H1 (cell line): ENCODE measurements around the gene PSMB11. TPM values are rescaled to one million over a fixed set of nuclear protein-coding genes. Genes with fewer than 3 reads are reported as not detected.

Experiments
- CTCF ChIA-PET: fragments of 300-600 bp; sonication (Branson Sonifier 250); formaldehyde crosslinking; loops from one replicate; lab custom pipeline; 2021; ENCODE audit not compliant: partially characterized antibody; lab: Charles Lee
- POLR2A ChIA-PET: fragments of 300-600 bp; sonication (Branson Sonifier 250); formaldehyde crosslinking; loops from one replicate; lab custom pipeline; 2021; ENCODE audit warnings: inconsistent platforms; ENCODE audit not compliant: partially characterized antibody; lab: Charles Lee
- DNase-seq, 2 experiments: peaks; one replicate each; pipeline versions ENCODE4 v3.0.0 to v3.0.0-alpha.2; 2010 to 2022; ENCODE audit warnings: low spot score in 2 of 2, low read depth in 1 of 2, mixed read lengths in 1 of 2
- FAIRE-seq: peaks from 2 replicates; lab custom pipeline; 2011; peaks lifted over from hg19 to GRCh38; lab: Jason Lieb, UNC
- H2AFZ ChIP-seq: 2 replicates; pipeline ENCODE4 v1.8.1; 2012; ENCODE audit warnings: low read length, inconsistent platforms
- H2AK5ac ChIP-seq: 2 replicates; pipeline ENCODE4 v1.6.1; 2013; ENCODE audit warnings: low read depth, low read length
- H2BK120ac ChIP-seq: replicated peaks from 2 replicates; pipeline ENCODE3; 2013; ENCODE audit warnings: low read depth, low read length, inconsistent platforms
- H2BK12ac ChIP-seq: 2 replicates; pipeline ENCODE4 v1.6.1; 2013; ENCODE audit warnings: low read depth, low read length
- H2BK15ac ChIP-seq: 2 replicates; pipeline ENCODE4 v1.6.1; 2013; ENCODE audit warnings: low read length
- H2BK20ac ChIP-seq: 2 replicates; pipeline ENCODE4 v1.6.1; 2013; ENCODE audit warnings: low read length
- H2BK5ac ChIP-seq: 2 replicates; pipeline ENCODE4 v1.6.1; 2013; ENCODE audit warnings: low read depth, low read length
- H3K14ac ChIP-seq: 2 replicates; pipeline ENCODE4 v1.6.1; 2013; ENCODE audit warnings: inconsistent platforms; ENCODE audit not compliant: insufficient read length
- H3K18ac ChIP-seq: 2 replicates; pipeline ENCODE4 v1.6.1; 2013; ENCODE audit warnings: low read length; ENCODE audit errors: extremely low read depth
- H3K23ac ChIP-seq: 2 replicates; pipeline ENCODE4 v1.6.1; 2013; ENCODE audit warnings: inconsistent platforms; ENCODE audit not compliant: insufficient read length
- H3K23me2 ChIP-seq: 2 replicates; pipeline ENCODE4 v1.6.1; 2013; ENCODE audit warnings: low read depth, low read length
- H3K27ac ChIP-seq: 2 replicates; pipeline ENCODE4 v1.6.1; 2011; ENCODE audit warnings: low read depth, low read length, inconsistent platforms
- H3K27me3 ChIP-seq, 4 experiments: replicated peaks in 1 of 4; 1 replicate in 1 of 4; 2 replicates in 3 of 4; pipeline versions ENCODE4 v1.6.1 to v1.8.1; 2011 to 2013; ENCODE audit warnings: low read length in 3 of 4, mild to moderate bottlenecking in 3 of 4, inconsistent platforms in 2 of 4, mixed read lengths in 2 of 4, moderate library complexity in 1 of 4; ENCODE audit not compliant: control insufficient read depth in 3 of 4, insufficient read depth in 3 of 4; ENCODE audit errors: extremely low read depth in 1 of 4
- H3K36me3 ChIP-seq, 4 experiments: 2 replicates each; pipeline versions ENCODE4 v1.6.1 to v1.8.1; 2011 to 2013; ENCODE audit warnings: mild to moderate bottlenecking in 4 of 4, low read length in 3 of 4, moderate library complexity in 2 of 4, control low read depth in 1 of 4, inconsistent platforms in 1 of 4; ENCODE audit not compliant: insufficient read depth in 4 of 4, control insufficient read depth in 2 of 4
- H3K4ac ChIP-seq: replicated peaks from 2 replicates; pipeline ENCODE3; 2013; ENCODE audit warnings: low read length, low read depth, mixed read lengths, inconsistent platforms; ENCODE audit not compliant: insufficient read length
- H3K4me1 ChIP-seq, 4 experiments: replicated peaks in 1 of 4; 1 replicate in 1 of 4; 2 replicates in 3 of 4; pipeline versions ENCODE4 v1.6.1 to v1.8.1; 2011 to 2013; ENCODE audit warnings: low read length in 3 of 4, inconsistent platforms in 2 of 4, mixed read lengths in 1 of 4; ENCODE audit not compliant: insufficient read depth in 4 of 4, control insufficient read depth in 3 of 4
- H3K4me2 ChIP-seq, 2 experiments: 2 replicates each; pipeline versions ENCODE4 v1.6.1 to v1.8.1; 2011 to 2013; ENCODE audit warnings: low read depth in 2 of 2, low read length in 2 of 2, control low read depth in 1 of 2, inconsistent platforms in 1 of 2, mild to moderate bottlenecking in 1 of 2; ENCODE audit not compliant: insufficient read depth in 1 of 2
- H3K4me3 ChIP-seq, 4 experiments: fragments of 200-600, 300-600 bp in 1 of 4; sonication (generic), shearing (Covaris generic), sonication (Bioruptor Twin) in 1 of 4; 2 replicates each; pipeline versions ENCODE4 v1.5.1 to v1.8.1; 2011 to 2016; ENCODE audit warnings: low read length in 4 of 4, low read depth in 3 of 4, control low read depth in 2 of 4, inconsistent platforms in 2 of 4, mild to moderate bottlenecking in 2 of 4, mixed read lengths in 1 of 4, moderate library complexity in 1 of 4; ENCODE audit not compliant: insufficient read depth in 2 of 4; ENCODE audit errors: extremely low read depth in 1 of 4
- H3K56ac ChIP-seq: replicated peaks from 2 replicates; pipeline ENCODE3; 2013; ENCODE audit warnings: low read depth, mild to moderate bottlenecking, mixed read lengths, low read length, inconsistent platforms; ENCODE audit not compliant: insufficient read length
- H3K79me1 ChIP-seq: 2 replicates; pipeline ENCODE4 v1.6.1; 2013; ENCODE audit warnings: low read depth, low read length, control low read depth
- H3K79me2 ChIP-seq, 2 experiments: 2 replicates each; pipeline versions ENCODE4 v1.6.1 to v1.8.1; 2012 to 2013; ENCODE audit warnings: low read length in 2 of 2, mild to moderate bottlenecking in 2 of 2, inconsistent platforms in 1 of 2; ENCODE audit not compliant: insufficient read depth in 2 of 2, control insufficient read depth in 1 of 2
- H3K9ac ChIP-seq, 4 experiments: replicated peaks in 1 of 4; 1 replicate in 1 of 4; 2 replicates in 3 of 4; pipeline versions ENCODE4 v1.6.1 to v1.8.1; 2011 to 2013; ENCODE audit warnings: low read depth in 3 of 4, low read length in 3 of 4, control low read depth in 2 of 4, mild to moderate bottlenecking in 2 of 4, moderate library complexity in 2 of 4, inconsistent platforms in 1 of 4; ENCODE audit errors: extremely low read depth in 1 of 4
- H3K9me3 ChIP-seq, 2 experiments: 2 replicates each; pipeline versions ENCODE4 v1.6.1 to v1.8.1; 2012 to 2013; ENCODE audit warnings: mild to moderate bottlenecking in 2 of 2, moderate library complexity in 2 of 2, control low read depth in 1 of 2, inconsistent platforms in 1 of 2, low read depth in 1 of 2, low read length in 1 of 2, mixed read lengths in 1 of 2; ENCODE audit not compliant: insufficient read depth in 2 of 2
- H4K20me1 ChIP-seq, 2 experiments: replicated peaks in 1 of 2; 2 replicates each; pipeline versions ENCODE3 to v1.8.1; 2011 to 2013; ENCODE audit warnings: inconsistent platforms in 2 of 2, low read length in 2 of 2, mild to moderate bottlenecking in 1 of 2; ENCODE audit not compliant: insufficient read depth in 2 of 2, control insufficient read depth in 1 of 2
- H4K5ac ChIP-seq: 2 replicates; pipeline ENCODE4 v1.6.1; 2013; ENCODE audit warnings: low read length, low read depth, mixed read lengths, inconsistent platforms; ENCODE audit not compliant: insufficient read length
- H4K8ac ChIP-seq: 2 replicates; pipeline ENCODE4 v1.8.0; 2013; ENCODE audit warnings: mild to moderate bottlenecking, moderate library complexity, low read length, inconsistent platforms; ENCODE audit not compliant: insufficient read depth; ENCODE audit errors: extremely low read depth
- H4K91ac ChIP-seq: replicated peaks from 2 replicates; pipeline ENCODE3; 2013; ENCODE audit warnings: low read length, mixed read lengths, inconsistent platforms; ENCODE audit not compliant: insufficient read length
- CBX5 ChIP-seq: fragments of 300-800, 300-1000 bp; sonication (generic); IDR thresholded peaks from 2 replicates; pipeline ENCODE4 v1.7.1; 2016; ENCODE audit warnings: antibody characterized with exemption, low read length, low read depth
- HDAC2 ChIP-seq, 2 experiments: fragments of 300-600 bp in 1 of 2; sonication (generic) in 1 of 2; IDR thresholded peaks; 2 replicates each; pipeline ENCODE4 v1.6.1; 2011 to 2012; ENCODE audit warnings: low read depth in 2 of 2, low read length in 2 of 2, mild to moderate bottlenecking in 2 of 2, moderate library complexity in 2 of 2, borderline replicate concordance in 1 of 2, inconsistent platforms in 1 of 2
- KDM5A ChIP-seq: fragments of 200-600 bp; IDR thresholded peaks from 2 replicates; pipeline ENCODE4 v1.7.1; 2012; ENCODE audit warnings: mild to moderate bottlenecking, low read length, inconsistent platforms, mixed read lengths
- WGBS, 2 experiments: shearing (Covaris generic) in 1 of 2; methylation state at CpG; one replicate each; pipeline versions ENCODE4 v1.1.6 to v1.1.7; 2013 to 2015; ENCODE audit warnings: low lambda C conversion rate in 2 of 2, mixed read lengths in 2 of 2, inconsistent platforms in 1 of 2, low coverage in 1 of 2, missing lambda C conversion rate in 1 of 2; ENCODE audit not compliant: insufficient replicate concordance in 2 of 2, insufficient coverage in 1 of 2, insufficient read length in 1 of 2; ENCODE audit errors: extremely low coverage in 1 of 2, missing lambda C conversion rate in 1 of 2; 5-methylcytosine and 5-hydroxymethylcytosine counted together
- polyA plus RNA-seq, 7 experiments: library from polyadenylated mRNA; depleted of rRNA in 3 of 7; stranded (reverse) in 5 of 7; unstranded in 2 of 7; fragments of >200 nt in 5 of 7; fragments of 200-250 nt in 2 of 7; gene quantifications; 1 replicate in 5 of 7; 2 replicates in 1 of 7; 4 replicates in 1 of 7; pipeline versions ENCODE4 v1.2.1 to v1.2.3, GENCODE V29; 2011 to 2013; ENCODE audit warnings: missing spikeins in 2 of 7, mixed read lengths in 2 of 7
- total RNA-seq: library from RNA; stranded (reverse); fragmentation: NEBNext Ultra II Directional; extraction: Animal tissue kit (Norgen Biotek cat#: 25700); gene quantifications from 2 replicates; pipeline ENCODE4 v1.2.1, GENCODE V29; 2021

The PSMB11 gene
- total and polyA plus RNA-seq, 2 of the 8 experiments (the other 6 are each of a cell fraction or from before 2014, with no cell fraction given): not detected

- H3K79me2 ChIP-seq: no peaks in the 10 kb centered on the region
- peaks cover 4 to 7% (median 6%) of the 10 kb centered on the region in 4 experiments; a peak in 4 of 7 replicates for H3K4me1 ChIP-seq
- H3K36me3 ChIP-seq: no peaks in the 10 kb centered on the region
- H2BK15ac ChIP-seq: no peak overlapping the region
- ChIA-PET CTCF (interaction anchor here (3.5 to 4.1 kb wide), 2 partner anchors 14 to 32 kb away, joined by 18 to 60 read pairs; partner anchors contain the start of gene PSMB11), POLR2A (interaction anchor here (1.2 to 4.1 kb wide), 3 partner anchors 7 to 25 kb away, joined by 4 to 79 read pairs (median 69); partner anchors contain the start of gene AJUBA)
- H2BK12ac ChIP-seq: no peak overlapping the region
- H3K79me1 ChIP-seq: no peaks in the 10 kb centered on the region
- WGBS, 2 experiments: 65% methylated on average over 8 of the region's 8 CpGs; no CpG with 5 or more reads in 1 of the 2 experiments
- H2AFZ ChIP-seq: no peak overlapping the region
- H4K8ac ChIP-seq: no peak overlapping the region
- peaks cover 6% of the 10 kb centered on the region for H3K23me2 ChIP-seq
- no peaks in the 10 kb centered on the region for H4K20me1 ChIP-seq
- no peak overlapping the region for H2BK120ac ChIP-seq
- peak overlapping the region; percentile 61 to 62 for H3K4me2 ChIP-seq
- H3K27me3 ChIP-seq: no peaks in the 10 kb centered on the region
- H3K4me3 ChIP-seq: peak overlapping the region; percentile 19 to 59 (median 42); a peak in 6 of 8 replicates
- DNase-seq (no peak), FAIRE-seq (no peak)
- H3K4ac ChIP-seq: peak overlapping the region; percentile 57
- no peak overlapping the region for H3K23ac ChIP-seq
- no peak overlapping the region for H2BK20ac ChIP-seq
- H2BK5ac ChIP-seq: no peak overlapping the region
- no peak overlapping the region for H2AK5ac ChIP-seq
- H4K5ac ChIP-seq: peak overlapping the region; percentile 6
- peak overlapping the region in 1 of 4 experiments; percentile 14; a peak in 1 of 7 replicates for H3K9ac ChIP-seq
- no peak overlapping the region for H4K91ac ChIP-seq
- no peak overlapping the region for H3K56ac ChIP-seq
- no peak overlapping the region for H3K14ac ChIP-seq
- 0 out of 2 replicates have a peak overlapping the region, but pooled peaks have one; percentile 89 for H3K18ac ChIP-seq
- H3K27ac ChIP-seq: no peak overlapping the region
- TF ChIP-seq CBX5: no peak
- TF ChIP-seq KDM5A: no peak
- TF ChIP-seq HDAC2 (IDR thresholded peaks at IDR 0.05; ENCODE audit: borderline replicate concordance in 1 of 2, low read depth in 2 of 2, low read length in 2 of 2): no peak
- no peaks in the 10 kb centered on the region for H3K9me3 ChIP-seq
Observed at GRCh38 chr14:23009483-23009938, 32.5 kb upstream of the PSMB11 start.
